Stimulated activated memory B cell treated with anti-CD40 and anti-IgM and Interleukin-4, amounts not matched to agents 10 μg/mL and 1 μg/mL and 100 μg/mL, for 72 hours (primary cell): ENCODE results near the gene HNRNPM.

Source experiments
- ATAC-seq: fragments of 150-1000 bp; cut with Tn5 transposase; 2 replicates; pipeline ENCODE4 v1.10.0; 2021
- H3K27ac Mint-ChIP-seq: one replicate; pipeline ENCODE4 v1.8.0; 2022; ENCODE audit warnings: mild to moderate bottlenecking, mixed read lengths
- H3K27me3 Mint-ChIP-seq: one replicate; pipeline ENCODE4 v1.8.0; 2022; ENCODE audit warnings: mixed read lengths
- H3K36me3 Mint-ChIP-seq: one replicate; pipeline ENCODE4 v1.8.0; 2022; ENCODE audit warnings: mixed read lengths
- H3K4me1 Mint-ChIP-seq: one replicate; pipeline ENCODE4 v1.8.0; 2022; ENCODE audit warnings: mixed read lengths
- H3K4me3 Mint-ChIP-seq: one replicate; pipeline ENCODE4 v1.8.0; 2022; ENCODE audit warnings: mild to moderate bottlenecking, moderate library complexity, mixed read lengths
- H3K9me3 Mint-ChIP-seq: one replicate; pipeline ENCODE4 v1.8.0; 2022; ENCODE audit warnings: mixed read lengths

HNRNPM gene

DNA sequence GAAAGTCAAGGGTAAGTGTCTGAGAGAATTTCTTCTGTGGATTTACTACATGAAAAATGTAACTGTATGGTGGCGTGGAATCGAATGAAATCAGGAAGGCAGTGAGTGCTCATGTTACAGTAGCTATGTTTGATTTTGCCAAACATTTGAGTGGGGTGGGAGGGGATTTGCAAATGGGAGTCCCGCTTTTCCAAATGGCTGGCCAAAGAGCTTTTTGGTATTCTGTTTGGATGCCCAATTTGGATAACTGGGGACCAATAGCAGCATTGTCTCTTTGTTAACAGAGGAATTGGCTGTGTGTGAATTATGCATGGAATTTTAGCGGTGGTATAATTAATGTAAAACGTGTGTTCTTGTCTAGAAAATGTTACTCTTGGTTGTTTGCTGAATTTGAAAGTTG is 17.8 kb downstream of the HNRNPM start:
- Mint-ChIP-seq H3K4me1 (peaks cover 57% of the 10 kb centered on the region), H3K4me3 (no peak overlapping the region), H3K36me3 (peaks cover 64% of the 10 kb centered on the region), H3K27ac (no peak overlapping the region), H3K9me3 (no peaks in the 10 kb centered on the region), H3K27me3 (no peaks in the 10 kb centered on the region)
- no peak for ATAC-seq

- Mint-ChIP-seq H3K27me3 (no peaks in the 10 kb centered on the region), H3K4me3 (no peak overlapping the region), H3K9me3 (no peaks in the 10 kb centered on the region), H3K27ac (no peak overlapping the region), H3K4me1 (peaks cover 50% of the 10 kb centered on the region), H3K36me3 (peaks cover 67% of the 10 kb centered on the region)
- ATAC-seq = no peak
These were observed 18.6 kb downstream of the HNRNPM start for GRCh38 chr19:8463365-8463764.

GRCh38 chr19:8466018-8466417 is 21.2 kb downstream of the HNRNPM start:
- Mint-ChIP-seq H3K9me3 (no peaks in the 10 kb centered on the region), H3K36me3 (peaks cover 83% of the 10 kb centered on the region), H3K4me3 (no peak overlapping the region), H3K27me3 (no peaks in the 10 kb centered on the region), H3K27ac (no peak overlapping the region), H3K4me1 (peaks cover 23% of the 10 kb centered on the region)
- ATAC-seq = no peak

- H3K36me3 Mint-ChIP-seq = peaks cover 83% of the 10 kb centered on the region
- peak overlapping the region; percentile 68 for H3K27ac Mint-ChIP-seq
- peaks cover 15% of the 10 kb centered on the region for H3K4me1 Mint-ChIP-seq
- ATAC-seq = no peak
- no peak overlapping the region for H3K4me3 Mint-ChIP-seq
- no peaks in the 10 kb centered on the region for H3K27me3 Mint-ChIP-seq
- no peaks in the 10 kb centered on the region for H3K9me3 Mint-ChIP-seq
These were observed 23.3 kb downstream of the HNRNPM start for GRCh38 chr19:8468124-8468523.

- H3K4me1 Mint-ChIP-seq = peaks cover 17% of the 10 kb centered on the region
- H3K27me3 Mint-ChIP-seq = no peaks in the 10 kb centered on the region
- no peaks in the 10 kb centered on the region for H3K9me3 Mint-ChIP-seq
- peak overlapping the region; percentile 68 for H3K27ac Mint-ChIP-seq
- ATAC-seq = no peak
- no peak overlapping the region for H3K4me3 Mint-ChIP-seq
- peaks cover 77% of the 10 kb centered on the region for H3K36me3 Mint-ChIP-seq
These were observed 24.1 kb downstream of the HNRNPM start for GRCh38 chr19:8468761-8469373.

DNA sequence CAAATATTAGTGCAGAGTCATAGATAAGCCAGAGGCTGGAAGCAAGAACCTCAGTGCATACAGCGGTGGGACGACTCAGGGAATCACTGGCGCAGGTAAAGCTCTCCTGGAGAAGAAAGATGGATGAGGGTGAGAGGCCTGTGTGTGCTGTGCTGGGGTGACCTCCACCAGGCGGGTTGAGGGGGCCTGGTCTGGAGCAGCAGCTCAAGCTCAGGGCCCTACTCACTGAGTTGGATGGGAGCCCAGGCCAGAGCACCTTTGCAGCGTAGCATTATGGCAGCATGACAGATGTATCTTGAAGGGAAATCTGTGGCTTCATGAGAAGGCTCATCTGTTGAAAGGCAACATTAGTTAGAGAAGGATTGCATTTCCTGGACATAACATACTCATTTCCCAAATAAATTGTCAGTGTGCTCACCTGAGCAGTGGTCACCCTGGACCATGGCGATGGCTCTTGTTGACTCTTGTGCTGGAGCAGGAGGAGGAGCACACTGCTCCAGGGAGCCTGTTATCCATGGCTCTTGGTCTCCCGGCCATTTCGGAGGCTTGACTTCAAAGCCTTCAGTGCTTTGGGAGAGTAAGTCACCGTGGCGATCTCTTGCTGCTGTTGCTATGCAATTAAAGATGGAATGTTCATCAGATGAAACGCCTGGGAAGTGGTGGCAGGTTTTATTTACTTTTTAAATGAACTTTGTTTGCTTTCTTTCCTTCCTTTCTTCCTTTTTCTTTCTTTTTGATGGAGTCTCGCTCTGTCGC is 25.0 kb downstream of the HNRNPM start:
- H3K27ac Mint-ChIP-seq = peak overlapping the region; percentile 68
- ATAC-seq = no peak
- peaks cover 75% of the 10 kb centered on the region for H3K36me3 Mint-ChIP-seq
- peaks cover 26% of the 10 kb centered on the region for H3K4me1 Mint-ChIP-seq
- H3K9me3 Mint-ChIP-seq = no peaks in the 10 kb centered on the region
- H3K27me3 Mint-ChIP-seq = no peaks in the 10 kb centered on the region
- no peak overlapping the region for H3K4me3 Mint-ChIP-seq

- ATAC-seq = peak; percentile 91
- H3K36me3 Mint-ChIP-seq = peaks cover 64% of the 10 kb centered on the region
- no peaks in the 10 kb centered on the region for H3K9me3 Mint-ChIP-seq
- no peaks in the 10 kb centered on the region for H3K27me3 Mint-ChIP-seq
- peak overlapping the region; percentile 81 for H3K27ac Mint-ChIP-seq
- peaks cover 55% of the 10 kb centered on the region for H3K4me1 Mint-ChIP-seq
- H3K4me3 Mint-ChIP-seq = peak overlapping the region; percentile 43
These were observed 29.1 kb downstream of the HNRNPM start for GRCh38 chr19:8473648-8474476.

DNA sequence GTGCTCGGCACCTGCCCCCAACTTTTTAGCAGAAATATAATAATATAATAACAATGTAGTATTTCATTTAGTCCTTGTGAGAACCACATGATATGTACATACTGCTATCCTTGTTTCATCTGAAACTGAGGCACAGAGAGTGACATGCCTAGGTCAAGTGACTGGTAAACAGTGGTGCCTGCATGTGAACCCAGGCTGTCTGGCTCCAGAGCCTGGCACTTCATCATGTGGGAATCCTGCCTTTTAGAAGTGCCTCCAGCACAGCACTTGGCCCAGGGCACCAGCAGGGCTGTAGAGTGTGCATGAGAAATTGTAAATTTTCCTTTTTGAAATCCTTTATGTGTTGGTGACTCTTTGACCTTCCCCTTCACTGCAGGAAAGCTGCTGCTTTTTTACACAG is 30.2 kb downstream of the HNRNPM start:
- no peaks in the 10 kb centered on the region for H3K27me3 Mint-ChIP-seq
- peaks cover 55% of the 10 kb centered on the region for H3K4me1 Mint-ChIP-seq
- H3K4me3 Mint-ChIP-seq = peak overlapping the region; percentile 15
- H3K36me3 Mint-ChIP-seq = peaks cover 55% of the 10 kb centered on the region
- no peaks in the 10 kb centered on the region for H3K9me3 Mint-ChIP-seq
- no peak for ATAC-seq
- peak overlapping the region; percentile 81 for H3K27ac Mint-ChIP-seq

DNA sequence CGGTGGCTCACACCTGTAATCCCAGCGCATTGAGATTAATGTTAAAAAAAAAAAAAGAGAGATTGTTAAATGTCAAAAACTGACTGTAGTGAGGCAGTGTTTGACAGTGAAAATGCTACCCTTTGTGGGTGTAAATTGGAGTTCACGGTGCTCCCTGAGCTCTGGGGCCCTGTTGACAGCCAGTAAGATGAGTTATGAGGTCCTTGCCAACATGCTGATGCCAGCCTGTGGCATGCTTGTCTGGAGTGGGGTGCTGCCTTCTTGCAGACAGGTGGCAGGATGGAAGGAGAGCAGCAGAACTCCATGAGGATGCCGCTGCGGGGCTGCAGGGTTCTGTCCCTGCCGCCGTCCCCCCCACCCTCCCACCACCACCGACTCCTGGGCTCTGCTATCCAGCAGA is 31.7 kb downstream of the HNRNPM start:
- H3K9me3 Mint-ChIP-seq = no peaks in the 10 kb centered on the region
- peaks cover 65% of the 10 kb centered on the region for H3K4me1 Mint-ChIP-seq
- H3K27ac Mint-ChIP-seq = peak overlapping the region; percentile 81
- no peak overlapping the region for H3K4me3 Mint-ChIP-seq
- H3K36me3 Mint-ChIP-seq = peaks cover 50% of the 10 kb centered on the region
- ATAC-seq = no peak
- no peaks in the 10 kb centered on the region for H3K27me3 Mint-ChIP-seq

DNA sequence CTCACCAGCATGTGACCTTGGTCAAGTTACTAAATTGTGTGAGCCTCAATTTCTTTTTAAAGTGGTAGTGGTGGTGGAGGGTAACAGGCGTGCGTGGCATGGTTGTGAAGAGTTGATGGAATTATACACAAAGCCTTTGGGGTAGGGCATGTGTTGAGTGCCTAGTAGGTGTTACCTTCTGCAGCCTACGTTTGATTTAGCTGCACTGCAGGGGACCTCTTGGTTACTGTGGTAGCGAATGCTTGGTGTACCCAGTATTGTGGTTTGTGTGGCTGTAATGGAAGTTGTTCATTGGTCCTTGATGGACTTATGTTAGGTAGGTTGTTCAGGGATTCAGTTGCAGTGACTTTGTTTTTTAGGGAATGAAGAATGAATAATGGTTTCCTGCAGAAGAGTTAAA is 33.1 kb downstream of the HNRNPM start:
- Mint-ChIP-seq H3K27ac (peak overlapping the region; percentile 33), H3K9me3 (no peaks in the 10 kb centered on the region), H3K36me3 (peaks cover 56% of the 10 kb centered on the region), H3K27me3 (no peaks in the 10 kb centered on the region), H3K4me1 (peaks cover 60% of the 10 kb centered on the region), H3K4me3 (no peak overlapping the region)
- ATAC-seq = no peak

GRCh38 chr19:8478598-8478997 is 33.8 kb downstream of the HNRNPM start:
- H3K4me1 Mint-ChIP-seq = peaks cover 53% of the 10 kb centered on the region
- H3K27me3 Mint-ChIP-seq = no peaks in the 10 kb centered on the region
- no peaks in the 10 kb centered on the region for H3K9me3 Mint-ChIP-seq
- H3K27ac Mint-ChIP-seq = peak overlapping the region; percentile 33
- ATAC-seq = no peak
- peaks cover 63% of the 10 kb centered on the region for H3K36me3 Mint-ChIP-seq
- H3K4me3 Mint-ChIP-seq = no peak overlapping the region

DNA sequence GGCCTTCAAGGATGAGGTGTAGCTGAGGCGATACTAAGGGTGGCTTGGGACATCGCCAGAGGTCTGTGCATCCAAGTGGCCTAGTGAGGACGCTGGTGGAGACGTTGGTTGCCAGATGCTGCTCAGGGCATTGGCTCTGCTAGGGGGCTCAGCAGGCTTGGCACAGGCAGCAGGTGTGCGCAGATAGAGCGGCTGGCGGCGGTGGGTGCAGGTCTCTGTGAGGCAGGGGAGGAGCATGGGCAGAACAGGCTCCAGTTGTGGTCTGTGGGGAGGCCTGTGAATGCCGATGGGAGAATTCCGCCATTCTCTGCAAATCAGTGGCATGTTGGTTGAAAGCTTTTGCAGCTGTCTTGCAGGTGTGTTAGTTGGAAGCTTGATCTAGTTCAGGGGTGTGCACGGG is 36.4 kb downstream of the HNRNPM start:
- Mint-ChIP-seq H3K27ac (no peak overlapping the region), H3K36me3 (peaks cover 72% of the 10 kb centered on the region), H3K4me1 (peaks cover 30% of the 10 kb centered on the region), H3K27me3 (no peaks in the 10 kb centered on the region), H3K4me3 (no peak overlapping the region), H3K9me3 (no peaks in the 10 kb centered on the region)
- ATAC-seq = no peak

GRCh38 chr19:8481616-8482015 is 36.8 kb downstream of the HNRNPM start:
- Mint-ChIP-seq H3K27ac (no peak overlapping the region), H3K4me1 (peaks cover 33% of the 10 kb centered on the region), H3K27me3 (no peaks in the 10 kb centered on the region), H3K4me3 (no peak overlapping the region), H3K36me3 (peaks cover 75% of the 10 kb centered on the region), H3K9me3 (no peaks in the 10 kb centered on the region)
- ATAC-seq = no peak

DNA sequence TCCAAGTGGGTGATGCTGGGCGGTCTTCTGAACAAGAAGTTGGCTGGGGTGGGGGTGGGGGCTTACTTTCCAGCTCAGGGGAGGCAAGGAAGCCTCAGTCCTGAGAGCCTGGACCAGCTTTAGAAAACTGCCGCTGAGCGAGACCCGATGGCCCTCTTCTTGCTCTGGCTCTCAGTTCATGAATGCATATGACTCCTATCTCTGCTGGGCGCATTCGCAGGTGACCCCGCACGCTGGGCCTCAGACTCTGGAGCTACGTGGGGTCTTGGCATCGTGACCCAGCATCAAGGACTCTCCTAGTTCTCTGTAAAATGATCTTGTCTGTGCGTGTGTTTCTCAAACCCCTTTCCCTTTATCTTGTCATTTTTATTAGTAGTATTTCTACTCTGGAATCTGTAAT is 37.9 kb downstream of the HNRNPM start:
- no peak for ATAC-seq
- H3K27ac Mint-ChIP-seq = no peak overlapping the region
- H3K4me1 Mint-ChIP-seq = peaks cover 42% of the 10 kb centered on the region
- H3K27me3 Mint-ChIP-seq = no peaks in the 10 kb centered on the region
- no peaks in the 10 kb centered on the region for H3K9me3 Mint-ChIP-seq
- no peak overlapping the region for H3K4me3 Mint-ChIP-seq
- peaks cover 83% of the 10 kb centered on the region for H3K36me3 Mint-ChIP-seq

DNA sequence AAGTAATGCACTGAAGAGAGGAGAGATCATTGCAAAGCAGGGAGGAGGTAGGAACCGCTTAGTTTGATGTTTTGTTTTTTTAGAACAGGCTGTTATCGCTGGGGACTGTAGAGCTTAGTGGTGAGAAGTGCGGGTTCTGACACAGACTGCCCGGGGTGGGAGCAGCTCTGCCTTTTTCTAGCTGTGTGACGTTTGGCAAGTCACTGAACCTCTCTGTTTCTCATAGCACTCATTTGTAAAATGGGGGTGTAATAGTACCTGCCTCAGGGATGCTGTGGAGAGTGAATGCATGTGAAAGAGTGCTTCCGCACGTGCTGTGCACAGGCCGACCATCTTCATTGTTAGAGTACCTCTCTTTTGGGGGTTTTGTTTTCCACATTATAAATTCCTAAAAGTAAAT is 38.4 kb downstream of the HNRNPM start:
- Mint-ChIP-seq H3K9me3 (no peaks in the 10 kb centered on the region), H3K36me3 (peaks cover 83% of the 10 kb centered on the region), H3K4me1 (peaks cover 42% of the 10 kb centered on the region), H3K27me3 (no peaks in the 10 kb centered on the region), H3K27ac (no peak overlapping the region), H3K4me3 (no peak overlapping the region)
- ATAC-seq = no peak
